ENCODE data around the gene AKR7A2.
A peak's percentile ranks its signal among the peaks of the same experiment; 100 is the strongest.
"Not testable (repeated sequence)": the region's sequence is repeated elsewhere in the genome, so short reads cannot be mapped to it uniquely, and the experiment has no call there.

The AKR7A2 gene

DNA sequence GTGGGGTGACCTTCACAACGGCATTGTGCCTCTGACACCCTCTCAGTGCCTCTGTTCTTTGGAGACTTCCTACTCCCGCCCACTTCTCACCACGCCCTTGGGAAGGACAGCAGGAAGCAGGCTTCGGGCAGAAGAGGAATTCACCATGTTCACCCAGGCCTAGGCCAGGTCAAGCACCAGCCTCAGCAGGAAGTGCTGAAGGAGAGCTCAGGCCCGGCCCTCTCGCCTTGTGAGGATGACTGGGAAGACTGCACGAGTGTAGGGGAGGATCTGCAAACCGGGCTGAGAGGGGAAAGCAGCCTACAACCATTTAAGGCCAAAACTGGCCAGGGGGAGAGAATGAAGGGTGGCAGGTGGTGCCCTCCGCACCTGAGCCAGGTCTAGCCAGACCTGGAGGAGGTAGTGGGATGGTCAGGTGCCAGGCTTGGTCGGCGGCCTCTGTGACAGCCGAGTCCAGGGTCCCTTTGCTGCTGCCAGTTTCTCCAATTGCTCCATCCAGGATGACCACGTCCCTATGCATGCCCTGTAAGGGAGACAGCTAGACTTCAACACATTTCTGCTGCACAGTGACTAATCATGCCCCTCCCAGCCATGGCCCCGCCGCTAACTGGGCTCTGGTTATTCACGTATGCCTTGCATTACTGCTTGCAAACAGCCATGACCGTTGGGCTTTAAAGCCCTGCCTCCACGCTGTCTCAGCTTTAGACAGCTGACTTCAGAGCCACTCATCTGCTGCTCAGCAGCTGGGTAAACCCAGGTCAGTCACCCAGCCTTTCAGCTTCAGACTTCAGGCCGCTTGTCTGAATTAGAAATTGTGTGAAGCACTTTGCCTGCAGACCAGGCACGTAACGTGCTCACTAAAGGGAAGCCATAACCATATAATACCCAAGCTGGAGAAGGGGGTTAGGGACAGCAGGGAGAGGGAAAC lies 51.5 kb downstream of the AKR7A2 start:
- DNase-seq (ENCODE audit: low read depth) = peak; percentile 81

- DNase-seq (ENCODE audit: low read depth) = no peak
These were observed 53.6 kb downstream of the AKR7A2 start for GRCh38 chr1:19258353-19258752.

- no peak for DNase-seq (ENCODE audit: low read depth)
These were observed 54.6 kb downstream of the AKR7A2 start for GRCh38 chr1:19257178-19257914.

DNA sequence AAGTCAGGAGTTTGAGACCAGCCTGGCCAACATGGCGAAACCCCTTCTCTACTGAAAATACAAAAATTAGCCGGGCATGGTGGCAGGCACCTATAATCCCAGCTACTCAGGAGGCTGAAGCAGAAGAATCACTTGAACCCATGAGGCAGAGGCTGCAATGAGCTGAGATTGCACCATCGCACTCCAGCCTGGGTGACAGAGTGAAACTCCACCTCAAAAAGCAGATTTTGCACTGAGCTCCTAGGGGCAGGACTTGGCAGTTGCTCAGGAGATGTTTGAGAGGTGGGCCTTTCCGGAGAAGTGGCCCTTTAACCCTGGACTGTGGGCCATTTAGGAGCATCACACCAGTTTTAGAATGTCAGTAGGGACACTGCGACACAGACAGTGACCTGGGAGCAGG lies 55.6 kb downstream of the AKR7A2 start:
- DNase-seq (ENCODE audit: low read depth) = not testable (repeated sequence)

- DNase-seq (ENCODE audit: low read depth) = no peak
These were observed 56.7 kb downstream of the AKR7A2 start for GRCh38 chr1:19255288-19255687.

- no peak for DNase-seq (ENCODE audit: low read depth)
These were observed 57.5 kb downstream of the AKR7A2 start for GRCh38 chr1:19254416-19254815.

Data from stromal cell of bone marrow (primary cell).